ENCODE results near the gene SCN9A. TPM values are rescaled to one million over a fixed set of nuclear protein-coding genes. Genes with fewer than 3 reads are reported as not detected.

The SCN9A gene
- total RNA-seq, 2 donors from 2014 or later = 3.8 to 4.5 TPM

DNA sequence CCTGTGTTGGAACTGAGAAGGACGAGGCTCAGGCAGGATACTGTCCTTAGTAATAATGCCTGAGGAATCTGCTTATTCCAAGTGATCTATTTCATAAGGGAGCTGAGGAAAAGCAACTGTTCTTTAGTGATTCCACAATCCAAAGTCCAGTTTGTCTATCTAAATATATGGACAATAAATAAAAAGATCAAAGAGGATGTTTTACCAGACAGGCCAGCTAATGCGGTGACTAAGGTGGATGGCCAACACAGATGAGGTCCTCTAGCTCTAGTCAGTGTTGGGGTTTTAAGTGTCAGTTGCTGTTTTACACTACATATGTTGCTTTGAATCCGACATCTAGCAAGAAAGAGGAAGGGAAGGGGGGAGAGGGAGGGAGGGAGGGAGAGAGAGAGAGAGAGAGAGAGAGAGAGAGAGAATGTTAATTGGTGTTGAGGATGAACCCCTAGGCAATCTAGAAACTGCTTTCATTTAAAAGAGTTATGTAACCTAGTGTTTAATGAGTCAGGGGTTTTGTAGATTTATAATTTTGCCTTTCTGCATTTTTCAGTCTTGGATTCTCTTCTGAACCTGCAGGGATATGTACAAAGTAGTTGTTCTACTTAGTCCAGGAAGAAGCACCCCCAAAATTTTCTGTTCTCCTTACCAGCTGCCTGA lies 220.9 kb downstream of the SCN9A start:
- H3K27ac ChIP-seq = no peak overlapping the region

DNA sequence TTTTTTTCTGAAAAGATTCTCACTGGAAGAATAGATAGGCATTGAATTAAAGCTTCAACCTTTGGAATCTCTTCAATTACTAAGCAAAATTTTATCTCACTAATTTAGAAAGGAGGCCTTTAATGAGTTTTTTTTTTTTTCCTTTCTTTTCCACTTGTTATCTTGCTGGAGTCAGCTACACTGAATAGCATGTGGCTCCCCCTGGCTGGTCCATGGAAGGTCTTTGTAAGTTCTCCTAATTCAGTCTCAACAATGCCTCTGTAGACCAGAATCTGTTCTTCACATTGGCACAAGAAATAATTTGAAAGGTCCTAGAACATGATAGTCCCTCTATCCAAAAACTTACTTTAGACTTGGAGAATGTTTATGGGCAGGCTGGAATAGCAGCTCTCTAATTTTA lies 223.7 kb downstream of the SCN9A start:
- Histone ChIP-seq H3K27ac (no peak overlapping the region), H3K27me3 (replicated peaks; ENCODE audit: insufficient read depth) (no peaks in the 10 kb centered on the region), H3K36me3 (no peaks in the 10 kb centered on the region), H3K4me1 (ENCODE audit: control insufficient read depth in 1 of 2, low read depth in 2 of 2) (no peaks in the 10 kb centered on the region), H3K9me3 (no peaks in the 10 kb centered on the region), H3K4me3 (no peak overlapping the region)
- DNase-seq (ENCODE audit: low spot score) = no peak
- no peak for ATAC-seq (ENCODE audit: insufficient number of reproducible peaks, low FRiP score, low read depth)
- TF ChIP-seq CTCF (IDR thresholded peaks at IDR 0.05) = no peak

More for the DNA sequence above, 220.9 kb downstream of the SCN9A start:
- no peak for TF ChIP-seq CTCF (IDR thresholded peaks at IDR 0.05)
- Histone ChIP-seq H3K27me3 (replicated peaks; ENCODE audit: insufficient read depth) (no peaks in the 10 kb centered on the region), H3K9me3 (no peaks in the 10 kb centered on the region), H3K4me3 (no peak overlapping the region), H3K4me1 (ENCODE audit: control insufficient read depth in 1 of 2, low read depth in 2 of 2) (no peaks in the 10 kb centered on the region), H3K36me3 (no peaks in the 10 kb centered on the region)
- DNase-seq (ENCODE audit: low spot score) (no peak), ATAC-seq (ENCODE audit: insufficient number of reproducible peaks, low FRiP score, low read depth) (no peak)

- no peaks in the 10 kb centered on the region for H3K4me1 ChIP-seq (ENCODE audit: control insufficient read depth in 1 of 2, low read depth in 2 of 2)
- H3K4me3 ChIP-seq = no peak overlapping the region
- H3K27ac ChIP-seq = no peak overlapping the region
- H3K36me3 ChIP-seq = no peaks in the 10 kb centered on the region
- H3K27me3 ChIP-seq (replicated peaks; ENCODE audit: insufficient read depth) = no peaks in the 10 kb centered on the region
- no peaks in the 10 kb centered on the region for H3K9me3 ChIP-seq
- no peak for DNase-seq (ENCODE audit: low spot score)
- no peak for ATAC-seq (ENCODE audit: insufficient number of reproducible peaks, low FRiP score, low read depth)
- no peak for TF ChIP-seq CTCF (IDR thresholded peaks at IDR 0.05)
These were observed 227.0 kb downstream of the SCN9A start for GRCh38 chr2:166148500-166149400.

DNA sequence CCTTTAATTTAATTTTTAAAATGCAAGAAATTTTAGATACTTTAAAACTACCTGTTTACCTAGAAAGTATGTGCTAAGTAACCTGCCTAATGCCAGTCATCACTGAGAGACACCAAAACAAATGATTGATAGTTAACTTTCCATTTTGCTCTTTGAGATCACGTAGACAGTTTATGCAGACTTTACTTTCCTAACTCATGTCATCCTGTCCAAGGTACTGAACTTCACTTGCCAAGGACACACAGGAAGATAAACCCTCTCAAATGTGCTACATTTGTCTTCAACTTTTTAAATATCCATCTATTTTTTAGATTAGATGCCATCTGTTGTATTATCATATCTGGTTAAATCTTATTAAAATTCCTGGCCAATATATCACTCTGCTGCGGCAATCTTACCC lies 227.9 kb downstream of the SCN9A start:
- H3K4me1 ChIP-seq (ENCODE audit: control insufficient read depth in 1 of 2, low read depth in 2 of 2) = no peaks in the 10 kb centered on the region
- no peak overlapping the region for H3K27ac ChIP-seq
- no peaks in the 10 kb centered on the region for H3K36me3 ChIP-seq
- TF ChIP-seq CTCF (IDR thresholded peaks at IDR 0.05) = no peak
- no peaks in the 10 kb centered on the region for H3K27me3 ChIP-seq (replicated peaks; ENCODE audit: insufficient read depth)
- ATAC-seq (ENCODE audit: insufficient number of reproducible peaks, low FRiP score, low read depth) (no peak), DNase-seq (ENCODE audit: low spot score) (no peak)
- no peaks in the 10 kb centered on the region for H3K9me3 ChIP-seq
- no peak overlapping the region for H3K4me3 ChIP-seq

Other genes with a start within 250 kb of the SCN9A start
- gene SCN1A, start 247.9 kb downstream of the SCN9A start, total RNA-seq = not detected
- 1 to 10 TPM; 3.0 to 9.0 TPM for gene SCN7A, start 118.3 kb upstream of the SCN9A start, total RNA-seq